HG02943 (cell line): ENCODE data around the gene CHD9.
"Not testable (repeated sequence)": the region's sequence is repeated elsewhere in the genome, so short reads cannot be mapped to it uniquely, and the experiment has no call there.

Source experiments
- ATAC-seq: cut with Tn5 transposase; IDR thresholded peaks from one replicate; pipeline ENCODE4 v1.9.1; 2021; ENCODE audit warnings: mild to moderate bottlenecking, low read depth, moderate library complexity; ENCODE audit not compliant: unreplicated experiment

Gene CHD9

DNA sequence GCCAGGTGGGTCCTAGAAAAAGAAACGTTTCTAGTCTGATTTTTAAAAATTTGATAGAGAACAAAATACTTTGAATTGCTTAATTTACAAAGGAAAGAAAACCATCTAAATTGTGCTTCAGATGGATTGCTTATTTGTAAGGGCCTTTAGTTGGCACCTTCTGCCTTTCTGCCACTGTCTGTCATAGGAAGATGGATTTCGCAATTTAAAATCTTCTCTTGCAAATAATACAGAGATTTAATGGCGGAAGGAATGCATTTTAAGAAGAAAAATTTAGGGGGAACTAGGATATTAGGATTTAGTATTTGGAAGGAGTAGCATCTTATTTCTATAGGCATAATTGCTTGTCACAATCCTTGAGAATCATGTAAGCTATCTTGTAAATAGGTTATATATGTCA, 204.0 kb downstream of the CHD9 start:
- ATAC-seq: no peak

DNA sequence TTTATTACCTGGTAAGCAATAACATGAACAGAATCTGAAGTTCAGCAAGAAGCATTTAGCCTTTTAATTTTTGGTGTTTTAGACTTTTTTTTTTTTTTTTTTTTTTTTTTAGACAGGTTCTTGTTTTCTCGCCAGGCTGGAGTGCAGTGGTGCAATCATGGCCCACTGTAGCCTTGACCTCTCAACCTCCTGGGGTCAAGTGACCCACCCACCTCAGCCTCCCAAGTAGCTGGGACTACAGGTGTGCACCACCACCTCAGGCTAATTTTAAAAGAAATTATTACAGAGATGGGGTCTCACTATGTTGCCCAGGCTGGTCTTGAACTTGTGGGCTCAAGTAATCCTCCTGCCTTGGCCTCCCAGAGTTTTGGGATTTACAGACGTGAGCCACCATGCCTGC, 206.5 kb downstream of the CHD9 start:
- no peak for ATAC-seq

DNA sequence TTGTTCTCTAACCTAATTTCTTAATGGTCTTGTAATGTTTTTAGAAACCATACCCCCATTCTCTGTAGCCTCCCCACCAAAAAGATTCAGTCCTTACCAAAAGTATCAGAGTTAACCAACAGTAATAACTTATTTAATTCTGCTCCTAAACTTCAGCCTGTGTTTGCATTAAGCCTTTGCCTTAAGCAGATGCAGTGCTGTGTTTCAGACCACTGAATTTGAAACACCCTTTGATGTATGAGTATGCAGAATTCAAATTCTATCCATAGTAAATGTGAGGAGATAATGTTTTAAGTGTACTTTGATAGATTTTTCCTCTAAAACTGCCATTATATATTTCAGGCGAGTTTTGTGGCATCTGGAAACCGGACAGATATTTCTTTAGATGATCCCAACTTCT, 207.9 kb downstream of the CHD9 start:
- ATAC-seq: no peak

DNA sequence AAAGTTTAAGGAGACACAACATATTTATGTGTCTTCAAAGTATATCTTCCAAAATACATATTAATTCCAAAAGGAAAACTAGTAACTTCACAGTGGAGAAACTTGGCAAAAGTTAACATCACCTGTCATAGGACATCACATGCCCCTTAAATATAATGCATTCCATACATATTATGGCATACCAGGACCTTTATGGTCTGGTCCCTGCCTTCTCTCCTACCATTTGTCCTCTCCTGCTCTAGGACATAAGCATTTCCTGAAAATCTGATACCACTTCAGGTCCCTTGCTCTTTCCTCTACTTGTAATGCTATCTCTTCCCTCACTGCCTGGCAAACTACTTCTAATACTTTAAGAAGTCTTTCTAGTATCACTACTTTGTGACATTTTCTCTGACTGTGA, 211.4 kb downstream of the CHD9 start:
- ATAC-seq: no peak

GRCh38 chr16:53278498-53278897, 223.7 kb downstream of the CHD9 start:
- ATAC-seq: not testable (repeated sequence)

DNA sequence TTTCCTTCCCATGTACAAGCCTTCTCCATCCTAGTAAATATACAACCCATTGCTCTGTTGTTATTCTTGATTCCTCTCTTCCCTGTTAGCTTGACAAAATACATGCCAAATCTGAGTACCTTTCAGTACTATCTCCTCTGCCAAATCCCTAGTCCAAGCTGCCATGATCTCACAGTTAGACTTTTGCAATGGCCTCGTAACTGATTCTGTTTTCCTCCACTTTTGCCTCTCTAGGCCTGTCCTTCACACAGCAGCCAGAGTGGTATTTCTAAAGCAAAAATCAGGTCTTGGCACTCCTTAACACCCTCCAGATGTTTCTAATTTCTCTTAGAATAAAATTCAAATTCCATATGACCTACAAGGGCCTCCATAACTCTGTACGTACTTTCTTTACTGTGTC, 226.5 kb downstream of the CHD9 start:
- no peak for ATAC-seq

- no peak for ATAC-seq
These were observed 227.1 kb downstream of the CHD9 start for GRCh38 chr16:53281859-53282258.

- ATAC-seq: no peak
These were observed 227.5 kb downstream of the CHD9 start for GRCh38 chr16:53282328-53282727.

GRCh38 chr16:53282975-53283946, 228.5 kb downstream of the CHD9 start:
- no peak for ATAC-seq

GRCh38 chr16:53285236-53285635, 230.4 kb downstream of the CHD9 start:
- ATAC-seq: no peak

- ATAC-seq: no peak
These were observed 235.7 kb downstream of the CHD9 start for GRCh38 chr16:53290520-53290919.

- no peak for ATAC-seq
These were observed 237.1 kb downstream of the CHD9 start for GRCh38 chr16:53291757-53292392.

- ATAC-seq: no peak
These were observed 242.7 kb downstream of the CHD9 start for GRCh38 chr16:53297477-53297876.

- ATAC-seq: no peak
These were observed 249.5 kb downstream of the CHD9 start for GRCh38 chr16:53304334-53304733.

GRCh38 chr16:53305743-53306142, 251.0 kb downstream of the CHD9 start:
- ATAC-seq: no peak

DNA sequence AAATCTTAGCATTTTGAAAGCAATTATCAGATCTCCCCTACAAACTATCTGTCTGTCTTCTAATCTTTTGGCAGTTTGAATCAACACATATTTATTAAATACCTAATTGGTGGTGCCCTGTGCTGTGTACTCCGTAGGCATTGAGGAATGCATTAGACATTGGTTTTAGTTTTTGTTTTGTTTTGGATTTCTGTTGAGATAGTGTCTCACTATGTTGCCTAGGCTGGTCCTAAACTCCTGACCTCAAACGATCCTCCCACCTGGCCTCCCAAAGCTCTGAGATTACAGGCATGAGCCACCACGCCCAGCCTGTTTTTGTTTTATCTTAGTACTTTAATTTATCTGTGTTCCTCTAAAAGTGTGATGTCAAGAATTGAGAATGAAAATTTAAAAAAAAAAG, 254.7 kb downstream of the CHD9 start:
- no peak for ATAC-seq

DNA sequence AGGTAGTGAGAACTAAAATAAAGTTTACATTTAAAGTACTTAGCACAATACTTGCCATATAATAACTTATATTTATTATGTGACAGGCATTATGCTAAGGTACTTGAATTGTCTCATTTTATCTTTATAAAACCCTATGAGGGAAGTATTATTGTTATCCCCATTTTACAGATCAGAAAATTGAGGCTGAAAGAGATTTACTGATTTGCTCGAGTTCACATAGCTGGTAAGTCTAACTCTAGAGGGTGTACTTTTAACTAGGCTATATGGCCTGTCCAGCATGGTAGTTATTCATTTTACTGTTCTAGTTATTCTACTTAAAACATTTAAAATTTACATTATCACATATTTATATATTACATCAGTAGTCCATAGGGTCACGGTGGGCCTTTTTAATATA, 266.2 kb downstream of the CHD9 start:
- ATAC-seq: no peak

DNA sequence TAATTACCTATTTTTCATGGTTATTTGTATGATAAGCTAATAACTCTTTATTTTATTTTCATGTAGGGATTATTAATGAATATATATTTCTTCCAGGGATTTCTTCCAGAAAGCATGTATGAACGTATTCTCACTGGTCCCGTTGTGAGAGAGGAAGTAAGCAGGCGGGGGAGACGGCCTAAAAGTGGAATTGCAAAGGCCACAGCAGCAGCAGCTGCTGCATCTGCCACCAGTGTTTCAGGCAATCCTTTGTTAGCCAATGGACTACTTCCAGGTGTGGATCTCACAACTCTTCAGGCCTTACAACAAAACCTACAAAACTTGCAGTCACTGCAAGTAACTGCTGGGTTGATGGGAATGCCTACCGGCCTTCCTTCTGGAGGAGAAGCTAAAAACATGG, 269.1 kb downstream of the CHD9 start:
- no peak for ATAC-seq

- not testable (repeated sequence) for ATAC-seq
These were observed 276.2 kb downstream of the CHD9 start for GRCh38 chr16:53330991-53331390.

GRCh38 chr16:53334581-53334980, 279.8 kb downstream of the CHD9 start:
- no peak for ATAC-seq

DNA sequence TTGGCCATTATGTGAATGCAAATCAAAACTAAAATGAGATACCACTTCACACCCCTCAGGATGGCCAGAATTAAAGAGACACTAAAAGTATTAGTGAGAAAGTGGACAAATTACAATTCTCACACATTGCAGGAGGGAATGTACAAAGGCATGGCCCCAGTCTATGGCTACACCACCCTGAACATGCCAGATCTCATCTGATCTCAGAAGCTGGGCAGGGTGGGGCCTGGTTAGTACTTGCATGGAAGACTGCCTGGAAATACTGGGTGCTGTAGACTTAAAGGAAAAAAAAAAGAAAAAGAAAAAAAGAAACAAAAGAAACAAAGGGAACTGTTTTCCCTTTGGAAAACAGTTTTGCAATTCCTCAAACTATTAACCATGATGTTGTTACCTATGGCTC, 282.5 kb downstream of the CHD9 start:
- no peak for ATAC-seq

DNA sequence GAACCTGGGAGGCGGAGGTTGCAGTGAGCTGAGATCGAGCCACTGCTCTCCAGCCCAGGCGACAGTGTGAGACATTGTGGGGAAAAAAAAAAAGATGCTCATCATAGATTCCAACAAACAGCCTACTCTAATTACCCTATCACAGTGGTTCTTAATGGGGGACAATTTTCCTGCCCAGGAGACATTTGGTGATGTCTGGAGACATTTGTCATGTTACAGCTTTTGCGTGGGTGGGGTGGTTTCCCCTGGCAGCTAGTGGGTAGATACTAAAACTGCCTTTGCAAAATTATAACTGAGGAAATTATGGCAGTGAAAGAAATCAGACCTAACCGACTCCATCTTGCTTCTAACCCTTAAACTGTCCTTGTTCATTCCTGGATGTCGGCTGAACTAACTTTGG, 287.0 kb downstream of the CHD9 start:
- ATAC-seq: no peak
